HL-60 (cell line): ENCODE data around the gene CHST11.
"Not testable (repeated sequence)": the region's sequence is repeated elsewhere in the genome, so short reads cannot be mapped to it uniquely, and the experiment has no call there.

Source experiments
- CTCF ChIP-seq: IDR thresholded peaks from one replicate; pipeline ENCODE4 v1.5.1; 2011; ENCODE audit warnings: low read length, control low read depth, inconsistent platforms; ENCODE audit not compliant: insufficient read depth
- REST ChIP-seq: IDR thresholded peaks from 2 replicates; pipeline ENCODE4 v1.6.1; 2012; ENCODE audit warnings: low read depth; ENCODE audit not compliant: insufficient replicate concordance

- TF ChIP-seq CTCF, REST: not testable (repeated sequence)
Observed at GRCh38 chr12:104564662-104565061, 107.9 kb downstream of the CHST11 start.
